ENCODE data around the gene SUMO2.

- TF ChIP-seq USF2 (IDR thresholded peaks at IDR 0.05; ENCODE audit: low read depth, low read length) (no peak), CTCF (conservative IDR thresholded peaks at IDR 0.05; ENCODE audit: low read depth, low read length) (no peak), FOS (IDR thresholded peaks at IDR 0.05; ENCODE audit: low read depth, low read length) (no peak), RAD21 (IDR thresholded peaks at IDR 0.05; ENCODE audit: low read length) (no peak), POLR2A (IDR thresholded peaks at IDR 0.05; ENCODE audit: low read depth, low read length) (no peak), CHD1 (IDR thresholded peaks at IDR 0.05; ENCODE audit: low read depth, low read length) (no peak), MAZ (IDR thresholded peaks at IDR 0.05; ENCODE audit: borderline replicate concordance, low read depth, low read length) (no peak), CEBPB (IDR thresholded peaks at IDR 0.05; ENCODE audit: low read depth, low read length) (no peak)
Measured at GRCh38 chr17:75194879-75195278, 12.1 kb upstream of the SUMO2 start.

Data from IMR-90 (cell line).